ENCODE results near the gene SUCLG2. TPM values are rescaled to one million over a fixed set of nuclear protein-coding genes. Genes with fewer than 3 reads are reported as not detected.

The SUCLG2 gene
- total and polyA plus RNA-seq, 2 of the 4 experiments (the other 2 are of a cell fraction), result 26.8 to 34.6 TPM

DNA sequence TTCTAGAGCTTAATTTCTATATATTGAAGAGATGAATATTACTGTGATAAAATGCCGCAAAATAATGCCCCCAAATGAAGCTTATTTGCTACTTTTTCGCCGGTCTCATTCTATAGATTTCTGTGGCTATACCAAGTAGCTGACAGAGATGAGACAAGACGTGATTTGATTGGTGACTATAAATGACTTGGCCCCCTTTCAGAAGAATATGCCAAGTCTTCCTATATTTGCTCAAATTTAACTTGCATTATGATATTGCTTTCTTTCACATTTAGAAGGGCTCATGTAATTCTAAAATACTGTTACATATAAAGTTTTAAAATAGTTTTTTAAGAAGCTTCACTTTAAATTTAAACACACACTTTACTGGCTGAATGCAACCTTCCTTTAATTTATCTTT lies 180.1 kb downstream of the SUCLG2 start:
- H3K4me2 ChIP-seq (ENCODE audit: low read depth, low read length), result no peak overlapping the region
- H3K9me1 ChIP-seq (ENCODE audit: insufficient read depth, low read length), result no peaks in the 10 kb centered on the region
- H3K27me3 ChIP-seq (ENCODE audit: control insufficient read depth, insufficient read depth, low read length), result no peaks in the 10 kb centered on the region
- no CpG with 5 or more reads among the region's 4 CpGs for WGBS, 2 experiments (ENCODE audit: extremely low coverage in 2 of 2, insufficient read length in 1 of 2)
- no peak overlapping the region for H3K4me3 ChIP-seq (ENCODE audit: insufficient read depth, low read depth, low read length)
- CTCF ChIA-PET, result no interaction called here
- H3K4ac ChIP-seq (ENCODE audit: low read depth, low read length), result no peak overlapping the region
- H2AK5ac ChIP-seq (ENCODE audit: low read depth, low read length), result no peak overlapping the region
- no peak overlapping the region for H2AK9ac ChIP-seq (replicated peaks; ENCODE audit: low read depth, low read length, poor library complexity)
- H2BK5ac ChIP-seq (ENCODE audit: low read depth, low read length, poor library complexity, severe bottlenecking), result no peak overlapping the region
- no peak overlapping the region for H4K91ac ChIP-seq (ENCODE audit: insufficient read depth, low read depth, low read length)
- H3K14ac ChIP-seq (replicated peaks; ENCODE audit: low read depth, low read length), result no peak overlapping the region
- dilution Hi-C loops (cut with HindIII; ENCODE audit: low sequenced_read_pairs, unreplicated experiment), result no loop called here
- no peaks in the 10 kb centered on the region for H4K20me1 ChIP-seq (ENCODE audit: insufficient read depth, low read length)
- no peak overlapping the region for H4K8ac ChIP-seq (ENCODE audit: low read depth in 2 of 2, low read length in 2 of 2)
- no peak for DNase-seq
- H2BK120ac ChIP-seq (ENCODE audit: low read depth, low read length), result no peak overlapping the region
- H3K56ac ChIP-seq (ENCODE audit: extremely low read depth, insufficient read depth, low read length), result no peak overlapping the region
- 0 out of 2 replicates have a peak, but pooled peaks cover 1% of the 10 kb centered on the region for H3K36me3 ChIP-seq (ENCODE audit: control insufficient read depth, insufficient read depth, low read length)
- TF ChIP-seq RFX5 (IDR thresholded peaks at IDR 0.05; ENCODE audit: low read depth, low read length) (no peak), MAZ (IDR thresholded peaks at IDR 0.05; ENCODE audit: borderline replicate concordance, low read depth, low read length) (no peak), NFE2L2 (IDR thresholded peaks at IDR 0.05; ENCODE audit: low read depth, low read length) (no peak), RCOR1 (IDR thresholded peaks at IDR 0.05; ENCODE audit: insufficient replicate concordance, low read length) (no peak), SMC3 (IDR thresholded peaks at IDR 0.05; ENCODE audit: low read depth, low read length) (no peak), BHLHE40 (IDR thresholded peaks at IDR 0.05; ENCODE audit: low read depth, low read length) (no peak), RAD21 (IDR thresholded peaks at IDR 0.05; ENCODE audit: low read length) (no peak), MXI1 (IDR thresholded peaks at IDR 0.05; ENCODE audit: borderline replicate concordance, low read depth, low read length) (no peak), CEBPB (IDR thresholded peaks at IDR 0.05; ENCODE audit: low read depth, low read length) (no peak), FOS (IDR thresholded peaks at IDR 0.05; ENCODE audit: low read depth, low read length) (no peak), CHD1 (IDR thresholded peaks at IDR 0.05; ENCODE audit: low read depth, low read length) (no peak), POLR2A (IDR thresholded peaks at IDR 0.05; ENCODE audit: low read depth, low read length) (no peak)
- TF ChIP-seq, protein P1, sequence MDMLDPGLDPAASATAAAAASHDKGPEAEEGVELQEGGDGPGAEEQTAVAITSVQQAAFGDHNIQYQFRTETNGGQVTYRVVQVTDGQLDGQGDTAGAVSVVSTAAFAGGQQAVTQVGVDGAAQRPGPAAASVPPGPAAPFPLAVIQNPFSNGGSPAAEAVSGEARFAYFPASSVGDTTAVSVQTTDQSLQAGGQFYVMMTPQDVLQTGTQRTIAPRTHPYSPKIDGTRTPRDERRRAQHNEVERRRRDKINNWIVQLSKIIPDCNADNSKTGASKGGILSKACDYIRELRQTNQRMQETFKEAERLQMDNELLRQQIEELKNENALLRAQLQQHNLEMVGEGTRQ (IDR thresholded peaks at IDR 0.05; ENCODE audit: low read depth, low read length), result no peak
- TF ChIP-seq, protein P2, sequence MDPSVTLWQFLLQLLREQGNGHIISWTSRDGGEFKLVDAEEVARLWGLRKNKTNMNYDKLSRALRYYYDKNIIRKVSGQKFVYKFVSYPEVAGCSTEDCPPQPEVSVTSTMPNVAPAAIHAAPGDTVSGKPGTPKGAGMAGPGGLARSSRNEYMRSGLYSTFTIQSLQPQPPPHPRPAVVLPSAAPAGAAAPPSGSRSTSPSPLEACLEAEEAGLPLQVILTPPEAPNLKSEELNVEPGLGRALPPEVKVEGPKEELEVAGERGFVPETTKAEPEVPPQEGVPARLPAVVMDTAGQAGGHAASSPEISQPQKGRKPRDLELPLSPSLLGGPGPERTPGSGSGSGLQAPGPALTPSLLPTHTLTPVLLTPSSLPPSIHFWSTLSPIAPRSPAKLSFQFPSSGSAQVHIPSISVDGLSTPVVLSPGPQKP (IDR thresholded peaks at IDR 0.05; ENCODE audit: borderline replicate concordance, low read depth, low read length), result no peak
- BruUV-seq (replicated peaks), result no TSS peak
- H4K5ac ChIP-seq (ENCODE audit: low read depth, low read length), result no peak overlapping the region
- no peak overlapping the region for H3K18ac ChIP-seq (ENCODE audit: low read depth, low read length)
- H3K9ac ChIP-seq (ENCODE audit: low read depth, low read length), result no peak overlapping the region
- H2BK20ac ChIP-seq (ENCODE audit: low read depth, low read length), result no peak overlapping the region
- no peak overlapping the region for H2AFZ ChIP-seq (replicated peaks; ENCODE audit: low read length, poor library complexity)
- no peaks in the 10 kb centered on the region for H3K9me3 ChIP-seq (ENCODE audit: control insufficient read depth, insufficient read depth, low read length)
- POLR2A ChIA-PET (ENCODE audit: unreplicated experiment), result no interaction called here
- no peaks in the 10 kb centered on the region for H3K4me1 ChIP-seq (ENCODE audit: control insufficient read depth, insufficient read depth, low read length)
- ATAC-seq (ENCODE audit: low read depth), result no peak
- intact Hi-C loops (cut with micrococcal nuclease), result no loop called here
- no peak overlapping the region for H2BK15ac ChIP-seq (ENCODE audit: low read depth, low read length)
- no peak overlapping the region for H3K27ac ChIP-seq (ENCODE audit: insufficient read depth, low read length)
- H3K79me1 ChIP-seq (ENCODE audit: low read depth in 1 of 2, low read length in 2 of 2), result no peaks in the 10 kb centered on the region
- in situ Hi-C loops (cut with MboI; ENCODE audit: low sequenced_read_pairs), result no loop called here
- no peak overlapping the region for H3K23ac ChIP-seq (ENCODE audit: low read depth, low read length)

All from IMR-90 (cell line).